ENCODE data around the gene SEC63. TPM values are rescaled to one million over a fixed set of nuclear protein-coding genes. Genes with fewer than 3 reads are reported as not detected.

The SEC63 gene
- total and polyA plus RNA-seq, 2 experiments from 2014 or later: 38.5 to 190 TPM

GRCh38 chr6:107823047-107823557 is 134.9 kb downstream of the SEC63 start:
- no peak for TF ChIP-seq EZH2phosphoT487 (IDR thresholded peaks at IDR 0.05; ENCODE audit: insufficient read depth, low read depth)
- TF ChIP-seq EZH2 (IDR thresholded peaks at IDR 0.05; ENCODE audit: insufficient read depth, poor library complexity, severe bottlenecking): no peak
- DNase-seq: no peak
- Histone ChIP-seq H3K4me2 (ENCODE audit: unreplicated experiment) (no peak overlapping the region), H3K9me2 (ENCODE audit: insufficient read depth) (no peaks in the 10 kb centered on the region), H3K4me1 (ENCODE audit: insufficient read depth) (peaks cover 18% of the 10 kb centered on the region), H3F3A (ENCODE audit: insufficient read depth) (peaks cover 6% of the 10 kb centered on the region; the same call in 1 of the 2 replicates), H3K27ac (no peak overlapping the region), H4K20me1 (ENCODE audit: insufficient read depth) (no peaks in the 10 kb centered on the region), H3K27me3 (replicated peaks; ENCODE audit: insufficient read depth) (peaks cover 27% of the 10 kb centered on the region; the same call in 1 of the 2 replicates), H3K36me3 (ENCODE audit: low read depth) (no peaks in the 10 kb centered on the region), H2AFZ (no peak overlapping the region), H3K4me3 (no peak overlapping the region), H3K79me2 (ENCODE audit: insufficient read depth) (no peaks in the 10 kb centered on the region), H3K9ac (no peak overlapping the region), H3K9me3 (ENCODE audit: low read depth) (no peaks in the 10 kb centered on the region)
- in situ Hi-C loops (cut with MboI): no loop called here
- 78 to 83% methylated on average over 8 of the region's 8 CpGs for WGBS, 2 experiments (ENCODE audit: low coverage in 1 of 2, low lambda C conversion rate in 2 of 2, missing lambda C conversion rate in 2 of 2)

- Histone ChIP-seq H3K4me2 (ENCODE audit: unreplicated experiment) (no peak overlapping the region), H3K27ac (no peak overlapping the region), H4K20me1 (ENCODE audit: insufficient read depth) (no peaks in the 10 kb centered on the region), H3K9me2 (ENCODE audit: insufficient read depth) (no peaks in the 10 kb centered on the region), H3K9me3 (ENCODE audit: low read depth) (no peaks in the 10 kb centered on the region), H3K4me3 (no peak overlapping the region), H2AFZ (no peak overlapping the region), H3K79me2 (ENCODE audit: insufficient read depth) (no peaks in the 10 kb centered on the region), H3K27me3 (replicated peaks; ENCODE audit: insufficient read depth) (peaks cover 27% of the 10 kb centered on the region; the same call in 1 of the 2 replicates), H3K36me3 (ENCODE audit: low read depth) (no peaks in the 10 kb centered on the region), H3F3A (ENCODE audit: insufficient read depth) (peaks cover 6% of the 10 kb centered on the region; the same call in 1 of the 2 replicates), H3K9ac (no peak overlapping the region), H3K4me1 (ENCODE audit: insufficient read depth) (peaks cover 18% of the 10 kb centered on the region)
- in situ Hi-C loops (cut with MboI): no loop called here
- 82 to 93% methylated on average over 9 of the region's 9 CpGs for WGBS, 2 experiments (ENCODE audit: low coverage in 1 of 2, low lambda C conversion rate in 2 of 2, missing lambda C conversion rate in 2 of 2)
- DNase-seq: no peak
- TF ChIP-seq EZH2phosphoT487 (IDR thresholded peaks at IDR 0.05; ENCODE audit: insufficient read depth, low read depth) (no peak), EZH2 (IDR thresholded peaks at IDR 0.05; ENCODE audit: insufficient read depth, poor library complexity, severe bottlenecking) (no peak)
Measured at GRCh38 chr6:107822176-107823046, 135.6 kb downstream of the SEC63 start.

- 84 to 89% methylated on average over 5 of the region's 5 CpGs for WGBS, 2 experiments (ENCODE audit: low coverage in 1 of 2, low lambda C conversion rate in 2 of 2, missing lambda C conversion rate in 2 of 2)
- Histone ChIP-seq H3K27ac (no peak overlapping the region), H2AFZ (no peak overlapping the region), H3K4me2 (ENCODE audit: unreplicated experiment) (no peak overlapping the region), H3K4me1 (ENCODE audit: insufficient read depth) (peaks cover 18% of the 10 kb centered on the region), H3K9me3 (ENCODE audit: low read depth) (no peaks in the 10 kb centered on the region), H3K9me2 (ENCODE audit: insufficient read depth) (no peaks in the 10 kb centered on the region), H3K79me2 (ENCODE audit: insufficient read depth) (no peaks in the 10 kb centered on the region), H3K9ac (no peak overlapping the region), H3K27me3 (replicated peaks; ENCODE audit: insufficient read depth) (peaks cover 27% of the 10 kb centered on the region; the same call in 1 of the 2 replicates), H4K20me1 (ENCODE audit: insufficient read depth) (no peaks in the 10 kb centered on the region), H3K36me3 (ENCODE audit: low read depth) (no peaks in the 10 kb centered on the region), H3F3A (ENCODE audit: insufficient read depth) (peaks cover 6% of the 10 kb centered on the region; the same call in 1 of the 2 replicates), H3K4me3 (no peak overlapping the region)
- no peak for DNase-seq
- TF ChIP-seq EZH2phosphoT487 (IDR thresholded peaks at IDR 0.05; ENCODE audit: insufficient read depth, low read depth) (no peak), EZH2 (IDR thresholded peaks at IDR 0.05; ENCODE audit: insufficient read depth, poor library complexity, severe bottlenecking) (no peak)
- in situ Hi-C loops (cut with MboI): no loop called here
Measured at GRCh38 chr6:107821591-107821990, 136.4 kb downstream of the SEC63 start.

GRCh38 chr6:107820338-107821261 is 137.4 kb downstream of the SEC63 start:
- 12 to 14% methylated on average over 17 of the region's 17 CpGs for WGBS, 2 experiments (ENCODE audit: low coverage in 1 of 2, low lambda C conversion rate in 2 of 2, missing lambda C conversion rate in 2 of 2)
- H3K4me1 ChIP-seq (ENCODE audit: insufficient read depth): peaks cover 18% of the 10 kb centered on the region
- no peak overlapping the region for H3K27ac ChIP-seq
- TF ChIP-seq EZH2phosphoT487 (IDR thresholded peaks at IDR 0.05; ENCODE audit: insufficient read depth, low read depth) (no peak), EZH2 (IDR thresholded peaks at IDR 0.05; ENCODE audit: insufficient read depth, poor library complexity, severe bottlenecking) (no peak)
- no peaks in the 10 kb centered on the region for H3K9me2 ChIP-seq (ENCODE audit: insufficient read depth)
- in situ Hi-C loops (cut with MboI): no loop called here
- H3K79me2 ChIP-seq (ENCODE audit: insufficient read depth): no peaks in the 10 kb centered on the region
- no peaks in the 10 kb centered on the region for H3K36me3 ChIP-seq (ENCODE audit: low read depth)
- peak overlapping the region; percentile 67 for H2AFZ ChIP-seq
- H4K20me1 ChIP-seq (ENCODE audit: insufficient read depth): no peaks in the 10 kb centered on the region
- H3K9ac ChIP-seq: no peak overlapping the region
- peak overlapping the region; percentile 63 for H3K4me3 ChIP-seq
- H3K4me2 ChIP-seq (ENCODE audit: unreplicated experiment): peak overlapping the region; percentile 72
- no peaks in the 10 kb centered on the region for H3K9me3 ChIP-seq (ENCODE audit: low read depth)
- peaks cover 6% of the 10 kb centered on the region; the same call in 1 of the 2 replicates for H3F3A ChIP-seq (ENCODE audit: insufficient read depth)
- DNase-seq: peak; percentile 50
- peaks cover 27% of the 10 kb centered on the region; the same call in 1 of the 2 replicates for H3K27me3 ChIP-seq (replicated peaks; ENCODE audit: insufficient read depth)
